ENCODE measurements around the gene PRR33.

Gene PRR33

GRCh38 chr11:1908618-1909017, 16.9 kb upstream of the PRR33 start:
- H3K79me2 ChIP-seq (ENCODE audit: control insufficient read depth, low read length), result no peaks in the 10 kb centered on the region
- H3K36me3 ChIP-seq (ENCODE audit: control insufficient read depth, low read length), result no peaks in the 10 kb centered on the region
- no peaks in the 10 kb centered on the region for H3K9me3 ChIP-seq (ENCODE audit: control insufficient read depth, insufficient read depth, low read length)
- TF ChIP-seq CTCF (IDR thresholded peaks at IDR 0.05; ENCODE audit: low read depth, low read length, poor library complexity, severe bottlenecking), result no peak
- TF ChIP-seq EZH2phosphoT487 (IDR thresholded peaks at IDR 0.05; ENCODE audit: borderline replicate concordance, low read length), result no peak
- H3K27me3 ChIP-seq (ENCODE audit: control insufficient read depth, low read length), result no peaks in the 10 kb centered on the region
- no peak overlapping the region for H3K4me2 ChIP-seq (ENCODE audit: low read length)
- no peak overlapping the region for H3K27ac ChIP-seq (ENCODE audit: low read depth, low read length)
- no peak overlapping the region for H3K4me3 ChIP-seq (ENCODE audit: low read length)
- H3K4me1 ChIP-seq (ENCODE audit: control insufficient read depth, low read length), result no peaks in the 10 kb centered on the region
- H3F3A ChIP-seq (ENCODE audit: control insufficient read depth, insufficient read depth), result no peaks in the 10 kb centered on the region
- H3K9me2 ChIP-seq (replicated peaks; ENCODE audit: control insufficient read depth, low read length), result no peaks in the 10 kb centered on the region
- H4K20me1 ChIP-seq (ENCODE audit: control insufficient read depth, insufficient read depth, low read depth, low read length), result no peaks in the 10 kb centered on the region

- Histone ChIP-seq H3K79me2 (ENCODE audit: control insufficient read depth, low read length) (no peaks in the 10 kb centered on the region), H3K4me3 (ENCODE audit: low read length) (no peak overlapping the region), H3F3A (ENCODE audit: control insufficient read depth, insufficient read depth) (no peaks in the 10 kb centered on the region), H3K27me3 (ENCODE audit: control insufficient read depth, low read length) (no peaks in the 10 kb centered on the region), H3K9me3 (ENCODE audit: control insufficient read depth, insufficient read depth, low read length) (no peaks in the 10 kb centered on the region), H3K9me2 (replicated peaks; ENCODE audit: control insufficient read depth, low read length) (no peaks in the 10 kb centered on the region), H3K36me3 (ENCODE audit: control insufficient read depth, low read length) (no peaks in the 10 kb centered on the region), H4K20me1 (ENCODE audit: control insufficient read depth, insufficient read depth, low read depth, low read length) (no peaks in the 10 kb centered on the region), H3K27ac (ENCODE audit: low read depth, low read length) (no peak overlapping the region), H3K4me1 (ENCODE audit: control insufficient read depth, low read length) (no peaks in the 10 kb centered on the region), H3K4me2 (ENCODE audit: low read length) (no peak overlapping the region)
- TF ChIP-seq EZH2phosphoT487 (IDR thresholded peaks at IDR 0.05; ENCODE audit: borderline replicate concordance, low read length), result no peak
- no peak for TF ChIP-seq CTCF (IDR thresholded peaks at IDR 0.05; ENCODE audit: low read depth, low read length, poor library complexity, severe bottlenecking)
Observed at GRCh38 chr11:1906611-1907423, 15.1 kb upstream of the PRR33 start.

GRCh38 chr11:1906181-1906580, 14.5 kb upstream of the PRR33 start:
- no peaks in the 10 kb centered on the region for H3K79me2 ChIP-seq (ENCODE audit: control insufficient read depth, low read length)
- no peak overlapping the region for H3K4me3 ChIP-seq (ENCODE audit: low read length)
- H3K4me1 ChIP-seq (ENCODE audit: control insufficient read depth, low read length), result no peaks in the 10 kb centered on the region
- no peaks in the 10 kb centered on the region for H3F3A ChIP-seq (ENCODE audit: control insufficient read depth, insufficient read depth)
- no peak overlapping the region for H3K4me2 ChIP-seq (ENCODE audit: low read length)
- no peaks in the 10 kb centered on the region for H3K36me3 ChIP-seq (ENCODE audit: control insufficient read depth, low read length)
- H3K9me3 ChIP-seq (ENCODE audit: control insufficient read depth, insufficient read depth, low read length), result no peaks in the 10 kb centered on the region
- TF ChIP-seq EZH2phosphoT487 (IDR thresholded peaks at IDR 0.05; ENCODE audit: borderline replicate concordance, low read length), result no peak
- TF ChIP-seq CTCF (IDR thresholded peaks at IDR 0.05; ENCODE audit: low read depth, low read length, poor library complexity, severe bottlenecking), result no peak
- no peak overlapping the region for H3K27ac ChIP-seq (ENCODE audit: low read depth, low read length)
- H3K9me2 ChIP-seq (replicated peaks; ENCODE audit: control insufficient read depth, low read length), result no peaks in the 10 kb centered on the region
- H4K20me1 ChIP-seq (ENCODE audit: control insufficient read depth, insufficient read depth, low read depth, low read length), result no peaks in the 10 kb centered on the region
- H3K27me3 ChIP-seq (ENCODE audit: control insufficient read depth, low read length), result no peaks in the 10 kb centered on the region
